ENCODE data around the gene KDM4B. TPM values are rescaled to one million over a fixed set of nuclear protein-coding genes. Genes with fewer than 3 reads are reported as not detected.

KDM4B gene
- total and polyA plus RNA-seq, 4 donors, result 3.2 to 19.7 (median 12.9) TPM

- no peak for TF ChIP-seq HNF4G (IDR thresholded peaks at IDR 0.05)
These were observed 144.0 kb downstream of the KDM4B start (continued) for GRCh38 chr19:5112681-5113575.

DNA sequence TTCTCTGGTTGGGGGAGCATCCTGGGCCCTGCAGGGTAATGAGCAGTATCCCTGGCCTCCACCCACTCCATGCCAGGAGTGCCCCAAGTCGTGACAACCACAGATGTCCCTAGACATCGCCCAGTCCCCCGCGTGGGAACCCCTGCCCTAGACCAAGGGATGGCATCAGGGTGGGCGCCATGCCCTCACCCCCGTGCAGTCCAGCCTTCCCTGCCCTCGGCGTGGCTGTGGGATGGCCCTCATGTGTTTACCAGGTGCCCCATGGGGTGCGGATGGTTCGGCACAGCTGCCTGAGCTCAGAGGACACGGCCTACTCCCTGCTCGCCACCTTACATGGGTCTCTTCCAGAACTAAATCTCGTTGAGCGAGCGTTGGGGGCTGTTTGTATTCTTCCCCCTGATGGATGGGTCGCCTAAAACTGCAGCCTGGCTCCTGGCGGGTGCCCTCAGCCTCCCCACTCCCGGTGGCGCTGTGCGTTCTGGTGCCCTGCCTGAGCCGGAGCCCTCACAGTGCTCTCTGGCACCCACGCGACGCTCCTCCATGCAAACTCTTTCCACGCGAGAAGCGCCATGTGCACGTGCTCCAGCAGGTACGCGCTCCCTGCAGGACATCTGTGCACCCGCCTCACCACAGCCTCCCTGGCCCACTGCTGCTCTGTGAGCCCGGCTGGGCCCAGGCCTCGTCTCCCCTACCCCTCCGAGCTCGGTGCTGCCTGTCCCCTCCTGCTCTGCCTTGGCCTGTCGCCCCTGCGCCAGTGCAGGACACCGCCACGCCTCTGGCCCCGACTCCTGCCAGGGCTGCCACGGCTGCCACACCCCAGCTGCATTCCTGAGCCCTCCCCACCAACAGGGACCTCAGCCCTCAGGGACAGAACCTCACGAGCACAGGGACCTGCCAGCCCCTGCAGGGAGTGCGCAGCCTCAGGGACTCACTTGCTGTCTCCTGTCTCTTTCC lies 145.0 kb downstream of the KDM4B start:
- H3K27ac ChIP-seq (ENCODE audit: low read depth in 1 of 2, low read length in 2 of 2), result peak overlapping the region in 1 of 2 donors; percentile 60
- WGBS, result 93% methylated on average over 43 of the region's 43 CpGs
- peaks cover 2 to 22% (median 4%) of the 10 kb centered on the region in 4 donors for H3K36me3 ChIP-seq (ENCODE audit: control insufficient read depth in 4 of 4, insufficient read depth in 3 of 4, low read depth in 1 of 4, low read length in 3 of 4)

More for the DNA sequence above, 145.0 kb downstream of the KDM4B start:
- Histone ChIP-seq H3K4me1 (ENCODE audit: control insufficient read depth in 4 of 4, insufficient read depth in 4 of 4, low read length in 3 of 4) (peaks cover 14 to 23% (median 19%) of the 10 kb centered on the region in 4 donors), H3K9me3 (ENCODE audit: control insufficient read depth in 4 of 4, low read length in 3 of 4) (no peaks in the 10 kb centered on the region), H3K4me3 (ENCODE audit: low read depth in 1 of 3, low read length in 3 of 3) (no peak overlapping the region), H3K9ac (ENCODE audit: low read depth in 1 of 2, low read length in 2 of 2) (no peak overlapping the region), H3K27me3 (ENCODE audit: control insufficient read depth in 4 of 4, insufficient read depth in 4 of 4, low read length in 3 of 4) (no peaks in the 10 kb centered on the region)
- no peak for DNase-seq (ENCODE audit: low spot score)
- TF ChIP-seq RAD21 (IDR thresholded peaks at IDR 0.05) (no peak), TAF1 (conservative IDR thresholded peaks at IDR 0.05) (no peak), NR2F2 (IDR thresholded peaks at IDR 0.05) (no peak), ZBTB33 (IDR thresholded peaks at IDR 0.05) (no peak), YY1 (IDR thresholded peaks at IDR 0.05) (no peak), HNF4G (IDR thresholded peaks at IDR 0.05) (no peak), HNF4A (conservative IDR thresholded peaks at IDR 0.05) (no peak), CTCF (IDR thresholded peaks at IDR 0.05; ENCODE audit: low read depth, low read length, missing input control) (no peak), EGR1 (IDR thresholded peaks at IDR 0.05; ENCODE audit: low read depth in 2 of 2) (no peak), FOXA2 (IDR thresholded peaks at IDR 0.05) (no peak), RXRA (IDR thresholded peaks at IDR 0.05) (no peak), GABPA (IDR thresholded peaks at IDR 0.05 in 1 of 2, conservative IDR thresholded peaks at IDR 0.05 in 1 of 2) (no peak), FOXA1 (IDR thresholded peaks at IDR 0.05) (no peak)
- TF ChIP-seq, protein P1, sequence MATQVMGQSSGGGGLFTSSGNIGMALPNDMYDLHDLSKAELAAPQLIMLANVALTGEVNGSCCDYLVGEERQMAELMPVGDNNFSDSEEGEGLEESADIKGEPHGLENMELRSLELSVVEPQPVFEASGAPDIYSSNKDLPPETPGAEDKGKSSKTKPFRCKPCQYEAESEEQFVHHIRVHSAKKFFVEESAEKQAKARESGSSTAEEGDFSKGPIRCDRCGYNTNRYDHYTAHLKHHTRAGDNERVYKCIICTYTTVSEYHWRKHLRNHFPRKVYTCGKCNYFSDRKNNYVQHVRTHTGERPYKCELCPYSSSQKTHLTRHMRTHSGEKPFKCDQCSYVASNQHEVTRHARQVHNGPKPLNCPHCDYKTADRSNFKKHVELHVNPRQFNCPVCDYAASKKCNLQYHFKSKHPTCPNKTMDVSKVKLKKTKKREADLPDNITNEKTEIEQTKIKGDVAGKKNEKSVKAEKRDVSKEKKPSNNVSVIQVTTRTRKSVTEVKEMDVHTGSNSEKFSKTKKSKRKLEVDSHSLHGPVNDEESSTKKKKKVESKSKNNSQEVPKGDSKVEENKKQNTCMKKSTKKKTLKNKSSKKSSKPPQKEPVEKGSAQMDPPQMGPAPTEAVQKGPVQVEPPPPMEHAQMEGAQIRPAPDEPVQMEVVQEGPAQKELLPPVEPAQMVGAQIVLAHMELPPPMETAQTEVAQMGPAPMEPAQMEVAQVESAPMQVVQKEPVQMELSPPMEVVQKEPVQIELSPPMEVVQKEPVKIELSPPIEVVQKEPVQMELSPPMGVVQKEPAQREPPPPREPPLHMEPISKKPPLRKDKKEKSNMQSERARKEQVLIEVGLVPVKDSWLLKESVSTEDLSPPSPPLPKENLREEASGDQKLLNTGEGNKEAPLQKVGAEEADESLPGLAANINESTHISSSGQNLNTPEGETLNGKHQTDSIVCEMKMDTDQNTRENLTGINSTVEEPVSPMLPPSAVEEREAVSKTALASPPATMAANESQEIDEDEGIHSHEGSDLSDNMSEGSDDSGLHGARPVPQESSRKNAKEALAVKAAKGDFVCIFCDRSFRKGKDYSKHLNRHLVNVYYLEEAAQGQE (IDR thresholded peaks at IDR 0.05), result no peak
